HepG2 (cell line): ENCODE measurements around the gene TBCB. TPM values are rescaled to one million over a fixed set of nuclear protein-coding genes. Genes with fewer than 3 reads are reported as not detected.

Source experiments
- EED ChIP-seq: sonication (generic); formaldehyde crosslinking; IDR thresholded peaks from 2 replicates; pipeline ENCODE4 v1.5.0; 2020; ENCODE audit warnings: mild to moderate bottlenecking, missing genetic modification reagents
- FOSL1 ChIP-seq: sonication (generic); formaldehyde crosslinking; IDR thresholded peaks from 2 replicates; pipeline ENCODE4 v1.9.0; 2021; ENCODE audit warnings: missing genetic modification reagents, borderline replicate concordance
- FOXC1 ChIP-seq: sonication (generic); formaldehyde crosslinking; IDR thresholded peaks from 2 replicates; pipeline ENCODE4 v1.8.0; 2022; ENCODE audit warnings: mild to moderate bottlenecking, missing genetic modification reagents, borderline replicate concordance
- GFI1 ChIP-seq: sonication (generic); formaldehyde crosslinking; IDR thresholded peaks from 2 replicates; pipeline ENCODE4 v1.5.0; 2020; ENCODE audit warnings: missing genetic modification reagents, mild to moderate bottlenecking, borderline replicate concordance
- NR2C2 ChIP-seq: sonication (generic); formaldehyde crosslinking; IDR thresholded peaks from 2 replicates; pipeline ENCODE4 v1.4.0; 2020; ENCODE audit warnings: missing genetic modification reagents, mild to moderate bottlenecking, moderate library complexity, borderline replicate concordance
- SRSF4 ChIP-seq: fragments of 200-400 bp; formaldehyde crosslinking; IDR thresholded peaks from one replicate; pipeline ENCODE4 v1.6.1; 2018; ENCODE audit warnings: mild to moderate bottlenecking, low read depth, low read length, moderate library complexity; ENCODE audit not compliant: poor library complexity, severe bottlenecking
- TOE1 ChIP-seq: sonication (generic); formaldehyde crosslinking; IDR thresholded peaks from 2 replicates; pipeline ENCODE4 v1.4.0; 2020; ENCODE audit warnings: mild to moderate bottlenecking, missing genetic modification reagents
- ZNF138 ChIP-seq: sonication (generic); formaldehyde crosslinking; IDR thresholded peaks from 2 replicates; pipeline ENCODE4 v1.5.0; 2020; ENCODE audit warnings: mild to moderate bottlenecking, low read depth, missing genetic modification reagents
- ZNF605 ChIP-seq: sonication (generic); formaldehyde crosslinking; IDR thresholded peaks from 2 replicates; pipeline ENCODE4 v1.8.0; 2022; ENCODE audit warnings: mild to moderate bottlenecking, missing genetic modification reagents
- ZNF660 ChIP-seq: sonication (generic); formaldehyde crosslinking; IDR thresholded peaks from 2 replicates; pipeline ENCODE4 v1.5.1; 2020; ENCODE audit warnings: mild to moderate bottlenecking, low read depth, missing genetic modification reagents, borderline replicate concordance
- ZNF839 ChIP-seq: sonication (generic); formaldehyde crosslinking; IDR thresholded peaks from 2 replicates; pipeline ENCODE4 v1.4.0; 2020; ENCODE audit warnings: missing genetic modification reagents, mild to moderate bottlenecking, borderline replicate concordance
- ZZZ3 ChIP-seq: sonication (generic); formaldehyde crosslinking; IDR thresholded peaks from 2 replicates; pipeline ENCODE4 v1.4.0; 2020; ENCODE audit warnings: missing genetic modification reagents, mild to moderate bottlenecking, borderline replicate concordance
- polyA plus RNA-seq, 8 experiments: library from polyadenylated mRNA; depleted of rRNA in 3 of 8; stranded (reverse) in 7 of 8; unstranded in 1 of 8; fragments of >200 nt; fragmentation: Illumina TruSeq in 4 of 8; extraction: Trizol in 4 of 8; gene quantifications; 2 replicates each; pipeline versions ENCODE4 v1.2.1 to v1.2.3, GENCODE V29; 2011 to 2016; ENCODE audit warnings: low read depth in 4 of 8, missing spikeins in 1 of 8, mixed read lengths in 1 of 8; ENCODE audit not compliant: insufficient read depth in 1 of 8
- total RNA-seq, 5 experiments: library from RNA; depleted of rRNA; stranded (reverse); fragments of >200 nt; fragmentation: Illumina TruSeq; extraction: Trizol; gene quantifications; 2 replicates each; pipeline ENCODE4 v1.2.3, GENCODE V29; 2016; ENCODE audit warnings: low read depth in 1 of 5
- TF ChIP-seq, protein P1 (sequence below): sonication (generic); formaldehyde crosslinking; IDR thresholded peaks from 2 replicates; pipeline ENCODE4 v1.4.0; 2020; ENCODE audit warnings: mild to moderate bottlenecking, missing genetic modification reagents, borderline replicate concordance
- TF ChIP-seq, protein P2 (sequence below): sonication (generic); formaldehyde crosslinking; IDR thresholded peaks from 2 replicates; pipeline ENCODE4 v1.9.0; 2021; ENCODE audit warnings: missing genetic modification reagents, mild to moderate bottlenecking, borderline replicate concordance
- TF ChIP-seq, protein P3 (sequence below): sonication (generic); formaldehyde crosslinking; IDR thresholded peaks from 2 replicates; pipeline ENCODE4 v1.8.0; 2022; ENCODE audit warnings: mild to moderate bottlenecking, missing genetic modification reagents; ENCODE audit not compliant: insufficient replicate concordance

Gene TBCB
- total and polyA plus RNA-seq, 2 of the 13 experiments (the other 11 are each of a cell fraction or from before 2014, with no cell fraction given), result 271 to 276 TPM

DNA sequence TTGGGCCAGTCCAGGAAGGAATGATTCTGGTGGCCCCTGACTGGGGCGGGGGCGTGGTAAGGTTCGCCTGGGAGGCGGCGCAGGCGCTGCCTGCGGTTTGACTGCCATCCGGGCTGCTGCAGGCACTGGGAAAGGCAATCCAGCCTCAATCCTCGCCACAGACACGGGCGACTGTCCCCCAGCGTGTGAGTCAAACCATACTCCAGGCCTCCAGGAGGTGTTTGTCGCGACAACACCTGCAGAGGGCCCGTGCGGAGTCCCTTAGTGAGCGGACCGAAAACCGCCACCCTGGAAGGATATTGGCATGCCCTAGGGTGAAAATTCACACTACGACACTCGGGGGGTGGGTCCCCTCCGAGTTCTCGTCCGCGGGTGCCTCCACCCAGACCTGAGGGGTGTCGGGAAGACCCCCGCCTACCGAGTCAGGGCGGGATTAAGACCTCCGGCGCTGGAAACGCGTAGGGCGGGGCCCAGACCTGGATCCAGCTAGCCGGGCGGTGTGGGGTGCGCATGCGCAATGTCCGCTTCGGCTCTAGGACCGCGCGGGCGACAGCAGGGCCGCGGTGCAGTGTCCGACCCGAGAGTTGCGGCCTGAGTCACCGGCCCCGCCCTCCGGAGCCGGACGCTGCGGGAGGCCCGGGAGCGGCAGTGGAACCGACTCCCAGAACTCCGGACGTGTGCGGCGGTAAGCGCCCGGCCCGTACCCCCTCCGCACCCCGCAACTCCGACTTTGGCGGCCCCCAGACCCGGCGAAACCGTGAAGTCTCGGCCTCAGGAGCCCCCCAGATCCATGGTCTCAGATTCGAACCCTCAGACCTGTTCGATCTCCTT lies 24.4 kb downstream of the TBCB start, which contains the start of gene CAPNS1 (continued):
- TF ChIP-seq, protein P1, sequence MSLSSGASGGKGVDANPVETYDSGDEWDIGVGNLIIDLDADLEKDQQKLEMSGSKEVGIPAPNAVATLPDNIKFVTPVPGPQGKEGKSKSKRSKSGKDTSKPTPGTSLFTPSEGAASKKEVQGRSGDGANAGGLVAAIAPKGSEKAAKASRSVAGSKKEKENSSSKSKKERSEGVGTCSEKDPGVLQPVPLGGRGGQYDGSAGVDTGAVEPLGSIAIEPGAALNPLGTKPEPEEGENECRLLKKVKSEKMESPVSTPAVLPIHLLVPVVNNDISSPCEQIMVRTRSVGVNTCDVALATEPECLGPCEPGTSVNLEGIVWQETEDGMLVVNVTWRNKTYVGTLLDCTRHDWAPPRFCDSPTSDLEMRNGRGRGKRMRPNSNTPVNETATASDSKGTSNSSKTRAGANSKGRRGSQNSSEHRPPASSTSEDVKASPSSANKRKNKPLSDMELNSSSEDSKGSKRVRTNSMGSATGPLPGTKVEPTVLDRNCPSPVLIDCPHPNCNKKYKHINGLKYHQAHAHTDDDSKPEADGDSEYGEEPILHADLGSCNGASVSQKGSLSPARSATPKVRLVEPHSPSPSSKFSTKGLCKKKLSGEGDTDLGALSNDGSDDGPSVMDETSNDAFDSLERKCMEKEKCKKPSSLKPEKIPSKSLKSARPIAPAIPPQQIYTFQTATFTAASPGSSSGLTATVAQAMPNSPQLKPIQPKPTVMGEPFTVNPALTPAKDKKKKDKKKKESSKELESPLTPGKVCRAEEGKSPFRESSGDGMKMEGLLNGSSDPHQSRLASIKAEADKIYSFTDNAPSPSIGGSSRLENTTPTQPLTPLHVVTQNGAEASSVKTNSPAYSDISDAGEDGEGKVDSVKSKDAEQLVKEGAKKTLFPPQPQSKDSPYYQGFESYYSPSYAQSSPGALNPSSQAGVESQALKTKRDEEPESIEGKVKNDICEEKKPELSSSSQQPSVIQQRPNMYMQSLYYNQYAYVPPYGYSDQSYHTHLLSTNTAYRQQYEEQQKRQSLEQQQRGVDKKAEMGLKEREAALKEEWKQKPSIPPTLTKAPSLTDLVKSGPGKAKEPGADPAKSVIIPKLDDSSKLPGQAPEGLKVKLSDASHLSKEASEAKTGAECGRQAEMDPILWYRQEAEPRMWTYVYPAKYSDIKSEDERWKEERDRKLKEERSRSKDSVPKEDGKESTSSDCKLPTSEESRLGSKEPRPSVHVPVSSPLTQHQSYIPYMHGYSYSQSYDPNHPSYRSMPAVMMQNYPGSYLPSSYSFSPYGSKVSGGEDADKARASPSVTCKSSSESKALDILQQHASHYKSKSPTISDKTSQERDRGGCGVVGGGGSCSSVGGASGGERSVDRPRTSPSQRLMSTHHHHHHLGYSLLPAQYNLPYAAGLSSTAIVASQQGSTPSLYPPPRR, result 0 out of 2 replicates have a peak, but pooled peaks have one; percentile 49
- TF ChIP-seq ZZZ3, result 0 out of 2 replicates have a peak, but pooled peaks have one; percentile 43
- peak; percentile 67 for TF ChIP-seq ZNF605 (CRISPR knock-in tag)
- TF ChIP-seq TOE1 (CRISPR knock-in tag), result no peak
- no peak for TF ChIP-seq ZNF660 (CRISPR knock-in tag)
- TF ChIP-seq, protein P2, sequence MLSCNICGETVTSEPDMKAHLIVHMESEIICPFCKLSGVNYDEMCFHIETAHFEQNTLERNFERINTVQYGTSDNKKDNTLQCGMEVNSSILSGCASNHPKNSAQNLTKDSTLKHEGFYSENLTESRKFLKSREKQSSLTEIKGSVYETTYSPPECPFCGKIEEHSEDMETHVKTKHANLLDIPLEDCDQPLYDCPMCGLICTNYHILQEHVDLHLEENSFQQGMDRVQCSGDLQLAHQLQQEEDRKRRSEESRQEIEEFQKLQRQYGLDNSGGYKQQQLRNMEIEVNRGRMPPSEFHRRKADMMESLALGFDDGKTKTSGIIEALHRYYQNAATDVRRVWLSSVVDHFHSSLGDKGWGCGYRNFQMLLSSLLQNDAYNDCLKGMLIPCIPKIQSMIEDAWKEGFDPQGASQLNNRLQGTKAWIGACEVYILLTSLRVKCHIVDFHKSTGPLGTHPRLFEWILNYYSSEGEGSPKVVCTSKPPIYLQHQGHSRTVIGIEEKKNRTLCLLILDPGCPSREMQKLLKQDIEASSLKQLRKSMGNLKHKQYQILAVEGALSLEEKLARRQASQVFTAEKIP (CRISPR knock-in tag), result no peak
- TF ChIP-seq GFI1 (CRISPR knock-in tag), result peak; percentile 45; the same call in 1 of the 2 replicates
- no peak for TF ChIP-seq EED (CRISPR knock-in tag)
- no peak for TF ChIP-seq ZNF138 (CRISPR knock-in tag)
- TF ChIP-seq SRSF4, result no peak
- TF ChIP-seq NR2C2 (CRISPR knock-in tag), result peak; percentile 51; the same call in 1 of the 2 replicates
- peak; percentile 57; the same call in 1 of the 2 replicates for TF ChIP-seq FOSL1 (CRISPR knock-in tag)
- TF ChIP-seq FOXC1 (CRISPR knock-in tag), result peak; percentile 72; the same call in 1 of the 2 replicates
- peak; percentile 81; the same call in 1 of the 2 replicates for TF ChIP-seq ZNF839
- TF ChIP-seq, protein P3, sequence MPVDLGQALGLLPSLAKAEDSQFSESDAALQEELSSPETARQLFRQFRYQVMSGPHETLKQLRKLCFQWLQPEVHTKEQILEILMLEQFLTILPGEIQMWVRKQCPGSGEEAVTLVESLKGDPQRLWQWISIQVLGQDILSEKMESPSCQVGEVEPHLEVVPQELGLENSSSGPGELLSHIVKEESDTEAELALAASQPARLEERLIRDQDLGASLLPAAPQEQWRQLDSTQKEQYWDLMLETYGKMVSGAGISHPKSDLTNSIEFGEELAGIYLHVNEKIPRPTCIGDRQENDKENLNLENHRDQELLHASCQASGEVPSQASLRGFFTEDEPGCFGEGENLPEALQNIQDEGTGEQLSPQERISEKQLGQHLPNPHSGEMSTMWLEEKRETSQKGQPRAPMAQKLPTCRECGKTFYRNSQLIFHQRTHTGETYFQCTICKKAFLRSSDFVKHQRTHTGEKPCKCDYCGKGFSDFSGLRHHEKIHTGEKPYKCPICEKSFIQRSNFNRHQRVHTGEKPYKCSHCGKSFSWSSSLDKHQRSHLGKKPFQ (CRISPR knock-in tag), result peak; percentile 22
